HG03439 (cell line): ENCODE measurements around the gene ZMYM2.

Source experiments
- ATAC-seq: cut with Tn5 transposase; IDR thresholded peaks from one replicate; pipeline ENCODE4 v1.9.1; 2021; ENCODE audit warnings: mild to moderate bottlenecking, moderate library complexity; ENCODE audit not compliant: unreplicated experiment

ZMYM2 gene

DNA sequence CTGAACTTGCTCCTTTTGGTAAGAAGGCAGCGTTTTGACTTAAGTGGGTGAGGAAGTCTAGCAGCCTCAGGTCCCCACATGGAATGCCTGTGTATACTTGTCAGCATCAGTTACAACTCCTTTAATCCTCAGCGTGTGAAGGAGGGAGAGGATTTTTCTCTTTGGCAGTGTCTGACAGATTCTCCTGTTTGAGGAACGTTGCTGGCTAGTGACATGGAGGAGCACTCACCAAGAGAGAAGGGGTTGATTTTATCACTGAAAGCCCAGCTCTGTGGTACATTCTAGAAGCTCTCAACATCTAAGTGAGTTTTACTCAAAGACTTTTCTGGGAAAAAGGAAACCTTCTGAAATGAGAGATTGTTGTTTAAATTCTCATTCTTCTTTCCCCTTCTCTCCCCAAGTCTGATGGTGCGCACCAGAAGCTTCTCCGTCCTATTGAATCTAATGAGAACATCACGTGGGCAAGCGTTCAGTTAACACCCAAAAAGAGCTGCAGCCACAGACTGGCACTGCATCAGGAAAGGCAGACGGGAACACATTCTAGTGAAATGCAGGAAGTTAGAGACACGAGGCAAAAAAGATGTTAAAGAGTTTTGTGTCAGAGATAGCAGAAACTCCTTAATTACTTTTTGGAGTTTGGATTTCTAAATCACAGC lies 144.1 kb downstream of the ZMYM2 start:
- ATAC-seq, result no peak

DNA sequence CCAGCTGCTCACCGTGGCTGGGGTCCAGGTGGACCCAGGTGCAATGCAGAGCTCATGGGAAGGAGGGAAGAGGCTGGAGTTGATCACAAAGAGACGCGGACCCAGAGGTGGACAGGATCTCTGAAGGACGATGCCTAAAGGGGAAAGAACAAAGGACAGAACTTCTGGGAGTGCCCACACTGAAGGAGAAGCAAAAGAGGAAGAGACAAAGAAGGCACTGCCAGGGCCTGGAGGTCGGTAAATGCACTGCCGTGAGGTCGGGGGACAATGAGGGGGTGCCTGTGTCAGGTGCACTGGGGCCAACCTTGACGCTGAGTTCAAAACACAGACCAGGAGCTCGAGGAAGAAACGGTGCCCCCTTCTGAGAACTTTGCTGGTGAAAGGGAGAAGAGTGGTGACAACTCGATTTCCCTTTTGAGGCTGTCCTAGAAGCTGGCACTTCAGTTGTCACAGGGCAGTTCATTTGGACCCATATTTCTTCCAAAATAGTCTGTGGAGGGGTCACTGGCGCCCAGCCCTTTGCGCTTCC lies 146.7 kb downstream of the ZMYM2 start:
- no peak for ATAC-seq

DNA sequence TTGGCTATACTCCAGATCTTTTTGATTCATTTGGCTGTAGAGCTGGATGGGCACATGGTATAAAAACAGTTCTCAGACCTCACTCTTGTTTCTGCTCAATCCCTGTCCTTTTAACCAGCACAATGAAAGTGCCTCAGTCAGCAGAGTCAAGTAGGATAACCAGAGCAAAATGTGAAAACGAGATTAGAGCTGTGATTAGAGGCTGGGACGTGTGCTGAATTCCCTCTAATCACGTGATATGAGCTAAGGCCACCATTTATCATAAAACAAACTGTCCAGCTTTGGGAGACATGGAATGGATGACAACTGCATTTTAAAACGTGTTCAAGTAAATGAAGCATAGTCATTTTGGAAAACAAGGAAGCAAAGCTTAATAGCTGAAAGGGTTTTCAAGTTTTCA lies 148.2 kb downstream of the ZMYM2 start:
- no peak for ATAC-seq

DNA sequence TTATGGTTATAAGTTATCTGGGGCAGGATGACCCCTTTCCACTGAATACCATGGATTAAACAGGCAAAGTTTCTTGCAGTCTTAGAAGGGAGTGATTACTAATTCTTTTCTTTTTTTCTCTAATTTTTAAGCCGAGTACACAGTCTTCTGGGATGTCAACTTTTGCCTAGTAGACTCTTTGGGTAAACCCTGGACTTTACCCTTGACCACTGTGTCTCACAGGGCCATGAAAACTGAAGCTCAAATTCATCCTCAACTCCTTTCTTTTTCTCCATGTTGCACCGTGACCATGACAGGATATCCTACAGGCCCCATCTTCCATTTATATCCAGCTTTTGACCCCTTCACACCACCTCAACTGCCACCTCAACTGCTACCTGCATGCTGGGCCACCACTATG lies 150.5 kb downstream of the ZMYM2 start:
- ATAC-seq, result no peak

DNA sequence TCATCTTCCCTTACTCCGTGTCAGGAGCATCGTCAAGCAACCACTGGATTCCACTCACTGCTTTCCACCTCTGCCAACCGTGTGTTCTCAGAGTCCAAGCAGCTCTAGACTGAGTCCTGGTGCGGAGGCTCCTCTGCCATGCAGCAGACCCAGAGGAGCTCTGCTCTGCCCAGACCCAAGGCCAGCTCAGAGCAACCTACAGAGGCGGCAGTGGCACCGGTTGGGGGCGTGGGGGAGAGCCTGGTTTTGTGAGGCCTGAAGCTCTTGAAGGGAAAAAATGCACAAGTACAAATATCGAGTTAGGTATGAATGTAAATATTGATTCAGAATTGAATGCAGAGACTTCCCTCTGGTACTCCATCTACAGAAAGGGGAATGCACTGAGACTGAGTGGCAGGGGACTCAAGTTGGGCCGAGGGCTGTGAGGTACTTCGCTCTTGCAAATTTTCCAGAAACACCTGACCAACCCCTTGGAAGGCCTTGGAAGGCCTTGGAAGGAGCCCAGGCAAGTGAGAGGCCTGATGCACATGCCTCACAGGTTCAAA lies 155.6 kb downstream of the ZMYM2 start:
- ATAC-seq, result no peak

DNA sequence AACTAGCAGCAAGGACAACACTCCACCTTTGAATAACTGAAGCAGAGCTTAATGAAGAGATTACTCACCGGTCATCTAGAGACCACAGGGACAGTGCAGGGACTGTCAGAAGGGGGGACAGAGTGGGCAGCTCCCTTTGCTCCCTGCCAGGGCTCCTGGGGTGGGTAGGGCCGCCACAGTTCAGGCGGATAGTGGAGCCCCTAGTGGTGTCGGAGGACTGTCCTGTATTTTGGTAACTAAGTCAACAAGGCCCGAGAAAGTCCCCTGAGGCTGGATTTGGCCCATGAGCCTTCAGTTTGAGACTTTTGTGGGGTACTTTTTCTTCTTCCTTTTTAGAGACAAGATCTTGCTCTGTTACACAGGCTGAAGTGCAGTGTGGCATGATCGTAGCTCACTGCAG lies 157.7 kb downstream of the ZMYM2 start:
- no peak for ATAC-seq

DNA sequence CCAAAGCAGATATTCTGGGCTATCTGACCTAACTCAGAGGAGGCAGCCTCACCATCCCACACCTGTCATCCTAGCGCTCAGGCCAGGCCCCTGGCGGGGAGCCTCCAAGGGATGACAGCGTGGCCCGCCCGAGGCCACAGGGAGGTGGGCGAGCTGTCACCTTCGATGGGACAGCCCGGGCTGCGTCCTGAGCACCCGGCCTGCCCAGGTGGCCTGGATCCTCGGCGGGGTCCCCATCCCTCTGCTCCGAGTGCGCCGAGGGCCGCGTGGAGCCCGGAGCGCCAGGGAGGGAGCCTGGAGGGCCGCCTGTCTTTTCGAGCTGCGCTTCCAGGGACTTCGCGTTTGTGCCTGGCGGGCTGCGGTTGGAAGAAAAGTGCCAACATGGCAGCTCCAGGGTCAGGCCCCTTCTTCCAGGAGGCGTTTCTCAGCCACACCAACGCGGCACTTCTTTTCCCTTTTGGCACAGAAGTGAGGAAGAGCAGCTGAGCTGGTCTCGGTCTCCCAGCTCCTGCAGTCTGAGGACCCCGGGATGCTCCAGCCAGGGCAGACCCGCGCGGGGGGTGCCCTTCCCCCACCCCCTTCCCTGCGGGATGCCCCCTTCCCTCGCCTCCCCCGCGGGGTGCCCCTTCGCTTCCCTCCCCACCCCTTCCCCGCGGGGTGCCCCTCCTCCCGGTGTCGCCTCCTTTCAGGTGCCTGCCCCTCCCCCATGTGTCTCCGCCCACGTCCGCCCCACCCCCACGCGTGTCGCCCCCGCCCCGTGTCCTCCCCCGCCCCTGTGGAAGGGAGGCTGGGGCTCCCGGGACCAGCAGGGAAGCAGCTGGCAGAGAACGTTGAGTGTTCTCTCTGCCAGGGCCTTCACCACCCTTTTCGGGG lies 160.0 kb downstream of the ZMYM2 start:
- ATAC-seq, result peak; percentile 15

DNA sequence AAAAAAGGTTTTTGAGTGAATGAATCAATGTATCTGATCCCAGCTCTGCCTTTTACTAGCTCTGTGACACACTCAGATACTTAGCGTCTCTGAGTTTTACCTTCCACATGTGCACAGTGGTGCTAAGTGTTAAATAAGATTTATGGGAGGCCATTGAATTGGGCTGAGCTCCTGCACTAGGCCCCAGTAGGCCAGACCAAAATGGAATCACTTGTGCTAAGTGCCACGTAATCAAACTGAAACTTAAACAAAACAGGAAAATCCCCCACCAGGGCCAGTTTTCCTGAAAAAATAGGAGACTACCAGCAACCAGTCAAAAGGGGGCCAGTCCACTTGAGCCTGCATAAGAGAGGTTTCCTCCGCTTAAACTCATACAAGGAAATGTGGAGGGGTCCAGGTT lies 161.4 kb downstream of the ZMYM2 start:
- no peak for ATAC-seq

DNA sequence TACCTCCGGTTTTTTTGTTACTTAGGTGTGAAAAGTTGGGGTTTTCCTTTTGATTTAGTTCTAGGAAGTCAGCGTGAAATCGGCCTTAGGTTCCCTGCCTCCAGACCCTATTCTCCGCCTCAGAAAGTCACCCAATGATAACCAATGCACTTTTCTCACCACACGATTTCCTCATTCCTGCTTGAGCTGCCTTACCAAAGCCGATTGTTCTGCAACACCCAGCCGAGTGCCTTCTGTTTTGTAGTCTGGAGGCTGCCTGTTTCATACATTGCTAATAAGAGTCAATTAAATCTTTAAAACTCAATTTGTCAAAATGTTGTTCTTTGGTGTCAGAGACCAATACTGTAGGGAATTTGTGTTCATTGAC lies 162.6 kb downstream of the ZMYM2 start:
- ATAC-seq, result no peak

DNA sequence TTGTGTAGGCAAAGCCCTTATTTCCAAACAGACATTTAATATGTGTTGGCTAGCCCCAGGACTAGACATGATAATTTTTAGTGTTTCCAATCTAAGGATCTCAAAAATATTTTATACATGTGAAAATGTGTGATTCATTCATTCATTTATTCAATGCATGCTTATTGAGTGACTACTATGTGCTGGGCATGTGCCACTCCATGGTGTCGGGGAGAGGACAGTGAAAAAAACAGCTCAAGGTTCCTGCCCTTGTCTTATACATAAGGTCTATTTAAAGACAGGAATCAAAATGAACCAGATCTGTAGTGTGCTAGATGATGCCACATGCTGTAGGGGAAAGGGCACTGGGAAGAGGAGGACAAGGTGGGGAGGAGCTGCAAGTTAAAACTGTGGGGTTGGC lies 165.8 kb downstream of the ZMYM2 start:
- ATAC-seq, result no peak

DNA sequence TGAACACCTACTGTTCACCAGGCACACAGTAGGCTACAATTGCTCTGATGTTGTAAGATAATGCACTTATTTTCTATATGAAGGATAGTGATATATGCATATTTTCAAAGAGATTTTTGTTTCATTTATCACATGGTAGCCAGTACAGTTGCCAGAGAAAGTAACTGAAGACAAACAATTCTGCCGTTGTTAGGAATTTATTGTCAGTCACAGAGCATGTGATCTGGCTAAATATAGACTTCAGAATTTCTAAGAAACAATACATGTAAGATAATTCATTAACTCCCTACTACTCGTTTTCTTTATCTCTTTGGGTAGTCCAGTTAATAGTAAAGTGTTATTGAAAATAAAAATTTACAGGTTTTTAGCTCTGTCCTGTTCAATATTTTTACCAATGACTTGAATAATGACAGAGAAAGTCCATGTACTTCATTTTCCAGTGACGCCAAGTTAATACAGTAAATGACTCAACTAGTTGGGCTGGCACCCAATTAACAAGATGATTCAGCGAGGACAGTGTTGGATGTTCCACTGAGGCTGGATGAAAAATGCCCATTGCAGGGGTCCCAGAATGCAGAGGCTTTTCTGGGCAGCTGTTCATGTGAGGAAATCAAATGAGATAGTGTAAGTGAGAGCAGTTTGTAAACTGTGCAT lies 166.7 kb downstream of the ZMYM2 start:
- ATAC-seq, result no peak

DNA sequence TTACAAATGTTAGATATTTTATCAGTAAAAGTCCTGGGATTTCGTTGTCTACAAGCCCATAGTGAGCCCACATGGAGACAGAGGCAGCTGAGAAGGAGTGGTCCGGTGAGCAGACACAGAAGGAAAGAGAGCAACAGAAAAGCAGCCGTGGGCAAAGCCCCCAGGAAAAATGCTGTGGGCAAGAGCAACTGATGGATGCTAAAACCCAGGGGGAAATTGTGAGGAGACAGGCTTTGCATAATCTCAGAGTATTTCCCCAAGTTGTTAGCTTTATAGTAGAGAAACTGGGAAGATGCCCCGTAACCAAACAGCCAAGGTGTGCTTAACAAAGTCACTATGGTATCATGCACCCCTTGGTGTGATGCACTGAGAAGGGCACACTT lies 167.2 kb downstream of the ZMYM2 start:
- no peak for ATAC-seq

DNA sequence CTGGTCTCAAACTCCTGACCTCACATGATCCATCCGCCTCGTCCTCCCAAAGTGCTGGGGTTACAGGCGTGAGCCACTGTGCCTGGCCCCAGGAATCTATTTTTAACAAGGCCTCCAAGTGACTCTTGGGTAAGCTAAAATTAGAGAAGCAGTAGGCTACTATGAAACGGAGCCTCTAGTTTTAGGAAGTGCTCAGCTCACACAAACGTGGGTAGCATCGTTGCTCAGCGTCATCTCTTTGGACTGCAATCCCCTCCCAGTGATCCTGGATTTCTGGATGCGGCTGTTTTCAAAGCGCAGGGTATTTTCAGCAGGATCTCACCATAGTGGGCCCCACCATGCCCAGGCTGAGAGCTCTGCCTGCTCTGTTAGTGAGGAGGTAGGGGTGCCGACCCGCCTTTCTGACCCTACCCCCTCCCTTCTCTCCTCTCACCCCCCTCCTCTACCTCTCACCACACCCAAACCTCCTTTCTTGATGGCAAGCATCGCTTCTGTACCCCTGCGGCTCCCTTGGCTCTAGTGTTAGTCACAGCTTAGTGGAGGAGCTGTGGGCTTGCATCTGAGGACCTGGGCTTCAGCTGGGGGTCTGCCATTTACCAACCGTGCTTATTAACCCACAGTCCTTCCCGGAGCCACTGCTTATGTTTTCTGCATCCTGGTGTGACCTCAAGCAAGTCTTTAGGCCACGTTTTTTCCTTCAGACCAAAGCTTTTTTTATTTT lies 168.2 kb downstream of the ZMYM2 start:
- ATAC-seq, result no peak

DNA sequence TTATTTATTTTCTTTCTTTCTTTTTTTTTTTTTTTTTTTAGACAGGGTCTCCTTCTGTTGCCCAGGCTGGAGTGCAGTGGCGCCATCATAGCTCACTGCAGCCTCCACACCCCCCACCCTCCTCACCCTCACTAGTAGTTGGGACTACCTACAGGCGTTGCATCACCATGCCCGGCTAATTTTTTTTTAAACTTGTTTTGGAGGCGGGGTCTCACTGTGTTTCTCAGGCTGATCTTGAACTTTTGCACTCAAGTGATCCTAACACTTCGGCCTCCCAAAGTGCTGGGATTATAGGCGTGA lies 168.7 kb downstream of the ZMYM2 start:
- ATAC-seq, result no peak

DNA sequence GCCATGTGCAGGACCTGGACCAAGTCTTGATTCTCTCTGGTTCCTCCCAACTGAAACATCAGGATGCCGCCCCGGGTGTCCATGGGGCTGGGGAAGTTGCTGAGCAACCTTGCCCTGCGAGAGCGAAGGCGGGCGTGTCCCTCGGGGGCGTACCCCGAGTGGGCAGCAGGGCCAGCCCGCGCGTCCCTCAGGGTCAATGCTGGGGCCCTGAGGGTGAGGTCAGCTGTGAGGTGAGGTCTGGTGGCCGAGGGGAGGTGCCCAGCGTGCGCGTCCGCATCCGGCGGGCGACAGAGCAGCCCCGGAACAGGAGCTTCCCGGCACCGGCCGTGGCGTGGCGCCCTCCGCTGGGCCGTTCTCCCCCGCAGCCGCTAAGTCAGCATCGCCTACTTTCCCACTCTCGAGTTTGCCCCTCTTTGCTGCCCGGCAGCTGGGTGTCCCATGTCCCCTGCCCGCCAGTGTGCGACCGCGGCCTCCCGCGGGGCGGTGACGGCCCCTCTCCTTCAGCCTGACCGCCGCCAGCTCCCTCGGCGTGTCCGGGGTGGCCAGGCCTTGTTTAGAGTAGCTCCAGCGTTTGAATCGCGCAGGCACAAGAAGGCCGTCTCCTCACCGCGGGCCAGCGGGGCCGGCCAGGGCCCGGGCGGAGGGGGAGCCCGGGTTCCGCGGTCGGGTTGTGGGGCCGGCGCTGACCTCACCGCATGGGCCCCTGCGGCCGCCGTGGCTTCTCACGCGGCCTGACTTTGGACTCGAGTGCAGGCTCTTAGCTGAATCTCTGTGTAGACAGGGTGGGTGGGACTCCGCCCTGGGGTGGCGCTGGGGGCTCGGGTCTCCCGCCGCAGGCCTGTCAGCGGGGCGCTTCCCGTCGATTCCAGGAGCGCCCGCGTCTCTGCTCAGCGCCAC lies 169.3 kb downstream of the ZMYM2 start:
- ATAC-seq, result peak; percentile 71

DNA sequence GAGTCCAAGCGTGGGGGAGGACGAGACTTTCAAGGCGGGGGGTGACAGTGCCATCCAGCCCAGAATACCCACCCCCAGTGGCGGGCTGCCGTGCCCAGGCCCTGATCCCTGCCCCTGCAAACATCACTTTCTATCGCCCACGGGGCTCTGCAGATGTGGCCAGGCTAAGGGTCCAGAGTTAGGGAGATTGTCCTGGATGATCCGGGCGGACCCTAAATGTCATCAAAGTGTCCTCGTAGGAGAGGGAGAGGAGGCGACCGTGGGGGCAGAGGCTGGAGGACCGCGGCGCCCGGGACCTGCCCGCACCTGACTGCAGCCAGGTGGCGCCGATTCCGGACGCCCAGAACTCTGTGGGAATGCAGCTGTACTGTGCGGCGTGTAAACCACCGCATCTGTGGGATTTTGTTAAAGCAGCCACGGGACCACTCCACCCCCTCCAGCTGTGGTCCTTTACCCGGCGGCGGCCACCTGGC lies 170.0 kb downstream of the ZMYM2 start:
- ATAC-seq, result peak; percentile 22

DNA sequence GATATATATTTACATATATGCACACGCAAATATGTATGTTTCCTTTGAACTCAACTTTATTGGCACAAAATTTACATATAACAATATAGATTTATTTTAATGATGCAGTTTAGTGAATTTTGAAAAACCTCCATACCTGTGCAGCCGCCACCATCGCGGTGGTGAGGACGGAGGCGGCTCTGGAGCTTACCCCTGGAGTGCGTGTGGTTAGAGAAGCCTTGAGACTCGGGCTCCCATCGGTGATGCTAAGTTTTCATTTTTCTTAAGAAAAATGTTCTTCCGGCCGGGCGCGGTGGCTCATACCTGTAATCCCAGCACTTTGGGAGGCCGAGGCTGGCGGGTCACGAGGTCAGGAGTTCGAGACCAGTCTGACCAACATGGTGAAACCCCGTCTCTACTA lies 170.5 kb downstream of the ZMYM2 start:
- ATAC-seq, result no peak

DNA sequence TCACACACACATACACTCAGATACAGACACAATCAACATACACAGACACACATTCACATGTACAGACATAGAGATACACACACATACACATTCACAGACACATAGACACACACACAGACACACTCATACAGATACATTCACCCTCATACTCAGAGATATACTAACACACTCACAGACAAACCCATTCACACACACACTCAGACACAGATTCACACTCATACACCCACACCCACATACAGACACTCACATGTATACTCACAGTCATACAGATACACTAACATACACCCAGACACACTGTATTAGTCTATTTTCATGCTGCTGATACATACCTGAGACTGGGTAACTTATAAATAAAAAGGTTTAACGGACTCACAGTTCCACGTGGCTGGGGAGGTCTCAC lies 171.5 kb downstream of the ZMYM2 start:
- ATAC-seq, result no peak

DNA sequence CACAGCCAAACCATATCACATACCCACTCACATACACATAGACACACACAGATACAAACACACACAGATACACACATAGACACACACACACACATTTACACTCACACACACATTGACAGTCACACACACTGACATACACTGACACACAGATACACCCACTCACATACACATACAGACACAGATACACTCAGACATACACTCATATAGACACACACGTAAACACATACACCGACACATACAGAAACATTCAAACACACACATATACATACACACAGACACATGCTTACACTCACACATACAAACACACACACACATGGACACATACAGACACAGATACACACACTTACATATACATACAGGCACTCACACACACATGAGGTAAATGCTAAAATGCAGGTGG lies 172.1 kb downstream of the ZMYM2 start:
- no peak for ATAC-seq
